Fibroblast of skin of left quadriceps (primary cell): ENCODE data around the gene RSPH4A.
"Not testable (repeated sequence)": the region's sequence is repeated elsewhere in the genome, so short reads cannot be mapped to it uniquely, and the experiment has no call there.

Experiments used
- DNase-seq, 2 experiments: peaks; one replicate each; pipeline ENCODE4 v3.0.0-alpha.2; 2013; ENCODE audit warnings: low read depth in 2 of 2

RSPH4A gene

GRCh38 chr6:116625872-116626271 is 9.6 kb downstream of the RSPH4A start:
- no peak for DNase-seq

- DNase-seq: no peak
Measured at GRCh38 chr6:116629563-116629981, 13.3 kb downstream of the RSPH4A start.

- DNase-seq: no peak
Measured at GRCh38 chr6:116631379-116631990, 15.2 kb downstream of the RSPH4A start.

GRCh38 chr6:116633685-116634084 is 17.4 kb downstream of the RSPH4A start:
- no peak for DNase-seq

- DNase-seq: no peak
Measured at GRCh38 chr6:116648156-116648555, 31.9 kb downstream of the RSPH4A start.

GRCh38 chr6:116649129-116649528 is 32.9 kb downstream of the RSPH4A start:
- DNase-seq: no peak

GRCh38 chr6:116651916-116652315 is 35.6 kb downstream of the RSPH4A start:
- no peak for DNase-seq

- no peak for DNase-seq
Measured at GRCh38 chr6:116661594-116661993, 45.3 kb downstream of the RSPH4A start.

GRCh38 chr6:116662202-116662601 is 45.9 kb downstream of the RSPH4A start:
- DNase-seq: no peak

GRCh38 chr6:116663308-116663707 is 47.0 kb downstream of the RSPH4A start:
- no peak for DNase-seq

GRCh38 chr6:116664169-116664568 is 47.9 kb downstream of the RSPH4A start:
- not testable (repeated sequence) for DNase-seq

GRCh38 chr6:116665464-116665863 is 49.2 kb downstream of the RSPH4A start:
- DNase-seq: no peak

GRCh38 chr6:116666869-116667268 is 50.6 kb downstream of the RSPH4A start:
- DNase-seq: no peak

- no peak for DNase-seq
Measured at GRCh38 chr6:116667623-116668022, 51.3 kb downstream of the RSPH4A start.

GRCh38 chr6:116672306-116672705 is 56.0 kb downstream of the RSPH4A start:
- no peak for DNase-seq

- no peak for DNase-seq
Measured at GRCh38 chr6:116676021-116676420, 59.7 kb downstream of the RSPH4A start.

GRCh38 chr6:116680880-116681672 is 64.8 kb downstream of the RSPH4A start, which contains the start of gene KPNA5:
KPNA5 (plus strand) TSS chr6:116681211; CDS start chr6:116681335, 124 bp downstream.
- peak; percentile 82 for DNase-seq

GRCh38 chr6:116682334-116682712 is 66.0 kb downstream of the RSPH4A start:
- no peak for DNase-seq
